ENCODE measurements around the gene ZNF804A. TPM values are rescaled to one million over a fixed set of nuclear protein-coding genes. Genes with fewer than 3 reads are reported as not detected.
"Not testable (repeated sequence)": the region's sequence is repeated elsewhere in the genome, so short reads cannot be mapped to it uniquely, and the experiment has no call there.

The ZNF804A gene
- total RNA-seq, 4 donors from 2014 or later: 0.05 to 0.10 TPM; not detected in 2

- intact Hi-C loops (cut with DNase I; ENCODE audit: low total_unique reads): no loop called here
- TF ChIP-seq POLR2A (IDR thresholded peaks at IDR 0.05): no peak
- H3K4me3 ChIP-seq (ENCODE audit: low read depth, poor library complexity, severe bottlenecking): no peak overlapping the region
- DNase-seq (ENCODE audit: low spot score in 2 of 2): no peak
- 17 to 22% methylated on average over 2 of the region's 2 CpGs for WGBS, 2 donors
These were observed 158.6 kb downstream of the ZNF804A start for GRCh38 chr2:184756885-184757284.

DNA sequence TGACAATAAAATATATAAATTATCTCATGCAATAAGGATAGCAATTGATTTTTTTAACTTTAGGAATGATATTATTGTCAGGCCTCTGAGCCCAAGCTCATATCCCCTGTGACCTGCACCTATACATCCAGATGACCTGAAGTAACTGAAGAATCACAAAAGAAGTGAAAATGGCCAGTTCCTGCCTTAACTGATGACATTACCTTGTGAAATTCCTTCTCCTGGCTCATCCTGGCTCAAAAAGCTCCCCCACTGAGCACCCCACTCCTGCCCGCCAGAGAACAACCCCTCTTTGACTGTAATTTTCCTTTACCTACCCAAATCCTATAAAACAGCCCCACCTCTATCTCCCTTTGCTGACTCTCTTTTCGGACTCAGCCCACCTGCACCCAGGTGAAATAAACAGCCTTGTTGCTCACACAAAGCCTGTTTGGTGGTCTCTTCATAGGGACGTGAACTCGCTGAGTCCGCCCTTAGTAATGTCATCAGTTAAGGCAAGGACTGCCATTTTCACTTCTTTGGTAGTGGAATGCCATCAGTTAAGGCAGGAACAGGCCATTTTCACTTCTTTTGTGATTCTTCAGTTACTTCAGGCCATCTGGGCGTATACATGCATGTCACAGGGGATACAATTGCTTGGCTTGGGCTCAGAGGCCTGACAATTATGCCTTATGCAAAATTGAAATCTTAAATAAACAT is 161.4 kb downstream of the ZNF804A start:
- intact Hi-C loops (cut with DNase I; ENCODE audit: low total_unique reads); H3K4me3 ChIP-seq (ENCODE audit: low read depth, poor library complexity, severe bottlenecking); DNase-seq (ENCODE audit: low spot score in 2 of 2): not testable (repeated sequence)
- 89 to 95% methylated on average over 6 of the region's 6 CpGs for WGBS, 2 donors

DNA sequence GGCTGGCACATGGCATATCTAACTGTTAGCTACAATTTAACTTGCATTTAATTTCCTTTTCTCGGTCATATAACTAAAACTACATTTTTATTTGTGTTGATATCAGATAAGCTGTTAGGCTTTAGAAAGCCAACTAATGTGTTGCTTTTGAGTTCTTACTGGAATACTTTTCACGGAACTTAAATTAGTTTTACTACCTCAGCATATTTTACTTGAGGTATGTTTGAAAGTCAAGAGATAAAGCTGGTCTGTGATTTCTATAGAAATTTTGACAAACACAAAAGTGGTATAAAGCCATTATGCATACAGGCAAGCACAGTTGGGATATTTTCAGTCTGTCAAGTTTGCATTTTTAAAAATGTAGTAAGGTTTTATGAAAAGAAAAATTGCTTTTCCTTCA is 162.6 kb downstream of the ZNF804A start:
- DNase-seq (ENCODE audit: low spot score in 2 of 2): no peak
- WGBS, 2 donors: 91% methylated on average over 2 of the region's 2 CpGs
- TF ChIP-seq CTCF (IDR thresholded peaks at IDR 0.05): no peak
- no peak for TF ChIP-seq POLR2A (IDR thresholded peaks at IDR 0.05)
- intact Hi-C loops (cut with DNase I; ENCODE audit: low total_unique reads): no loop called here
- no peak overlapping the region for H3K4me3 ChIP-seq (ENCODE audit: low read depth, poor library complexity, severe bottlenecking)

GRCh38 chr2:184765112-184765895 is 167.0 kb downstream of the ZNF804A start:
- TF ChIP-seq POLR2A (IDR thresholded peaks at IDR 0.05) (no peak), CTCF (IDR thresholded peaks at IDR 0.05) (no peak)
- DNase-seq (ENCODE audit: low spot score in 2 of 2): no peak
- no peak overlapping the region for H3K4me3 ChIP-seq (ENCODE audit: low read depth, poor library complexity, severe bottlenecking)
- 76 to 78% methylated on average over 10 of the region's 10 CpGs for WGBS, 2 donors
- intact Hi-C loops (cut with DNase I; ENCODE audit: low total_unique reads): no loop called here

DNA sequence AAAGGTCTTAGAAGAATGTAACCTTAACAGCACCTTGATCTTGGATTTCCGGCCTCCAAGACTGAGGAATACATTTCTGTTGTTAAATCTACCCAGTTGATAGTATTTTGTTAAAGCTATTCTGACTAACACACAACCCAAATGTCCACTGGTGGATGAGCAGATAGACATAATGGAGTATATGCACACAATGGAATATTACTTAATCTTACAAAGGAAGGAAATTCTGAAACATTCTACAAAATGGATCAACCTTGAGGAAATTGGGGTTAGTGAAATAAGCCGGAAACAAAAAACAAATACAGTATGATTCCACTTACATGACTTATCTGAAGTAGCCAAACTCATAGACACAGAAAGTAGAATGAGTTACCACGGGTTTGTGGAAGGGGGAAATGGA is 168.7 kb downstream of the ZNF804A start:
- WGBS, 2 donors: 76 to 85% methylated on average over 3 of the region's 3 CpGs
- intact Hi-C loops (cut with DNase I; ENCODE audit: low total_unique reads): no loop called here
- H3K4me3 ChIP-seq (ENCODE audit: low read depth, poor library complexity, severe bottlenecking): no peak overlapping the region
- TF ChIP-seq CTCF (IDR thresholded peaks at IDR 0.05) (no peak), POLR2A (IDR thresholded peaks at IDR 0.05) (no peak)
- DNase-seq (ENCODE audit: low spot score in 2 of 2): no peak

DNA sequence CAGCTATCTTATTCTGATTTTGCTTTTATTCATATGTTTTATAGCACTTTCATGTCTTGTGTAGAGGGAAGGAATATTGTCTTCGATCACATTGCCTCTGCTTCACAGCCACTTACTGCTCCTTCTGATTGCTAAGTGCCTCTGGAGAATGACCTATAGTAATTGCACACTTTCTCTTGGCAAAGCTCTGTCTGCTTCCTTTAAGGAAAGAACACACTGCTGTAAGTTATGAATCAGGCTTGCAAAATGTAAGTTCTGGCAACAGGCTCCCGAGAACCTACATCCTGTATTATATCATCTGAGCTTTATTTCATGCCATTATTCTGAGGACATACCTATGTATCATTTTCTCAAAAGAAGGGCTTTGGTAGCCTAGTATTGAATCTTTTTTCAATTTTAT is 170.7 kb downstream of the ZNF804A start:
- WGBS, 2 donors: 60 to 61% methylated on average over 2 of the region's 2 CpGs
- TF ChIP-seq POLR2A (IDR thresholded peaks at IDR 0.05) (no peak), CTCF (IDR thresholded peaks at IDR 0.05) (no peak)
- no peak for DNase-seq (ENCODE audit: low spot score in 2 of 2)
- intact Hi-C loops (cut with DNase I; ENCODE audit: low total_unique reads): no loop called here
- no peak overlapping the region for H3K4me3 ChIP-seq (ENCODE audit: low read depth, poor library complexity, severe bottlenecking)

All from lower leg skin (tissue), 4 donors.